SIG-M5 (cell line): ENCODE data around the gene CFAP141.
"Not testable (repeated sequence)": the region's sequence is repeated elsewhere in the genome, so short reads cannot be mapped to it uniquely, and the experiment has no call there.

ENCODE experiments used
- DNase-seq: peaks from one replicate; lab custom pipeline; 2025; lab: John Stamatoyannopoulos, UW

CFAP141 gene

GRCh38 chr1:154208677-154209388 lies 2.7 kb upstream of the CFAP141 start:
- DNase-seq = no peak

GRCh38 chr1:154207262-154207661 lies 1.1 kb upstream of the CFAP141 start:
- DNase-seq = no peak

- not testable (repeated sequence) for DNase-seq
Measured at GRCh38 chr1:154205778-154206177, 355 bp downstream of the CFAP141 start.

GRCh38 chr1:154199563-154199879 lies 6.6 kb downstream of the CFAP141 start:
- no peak for DNase-seq

- no peak for DNase-seq
Measured at GRCh38 chr1:154198756-154199562, 7.2 kb downstream of the CFAP141 start.

- no peak for DNase-seq
Measured at GRCh38 chr1:154193821-154194220, 12.3 kb downstream of the CFAP141 start.

- no peak for DNase-seq
Measured at GRCh38 chr1:154192476-154192875, 13.7 kb downstream of the CFAP141 start.

- DNase-seq = peak; percentile 76
Measured at GRCh38 chr1:154191990-154192461, 14.1 kb downstream of the CFAP141 start, which contains the start of gene TPM3. TPM3 (minus strand) TSS chr1:154192100; CDS start chr1:154192018, 82 bp downstream.

GRCh38 chr1:154190550-154190949 lies 15.6 kb downstream of the CFAP141 start:
- DNase-seq = no peak

GRCh38 chr1:154186852-154187501 lies 19.2 kb downstream of the CFAP141 start:
- no peak for DNase-seq

- DNase-seq = no peak
Measured at GRCh38 chr1:154186177-154186576, 20.0 kb downstream of the CFAP141 start.

- DNase-seq = peak; percentile 70
Measured at GRCh38 chr1:154183046-154183915, 22.9 kb downstream of the CFAP141 start.

- peak; percentile 94 for DNase-seq
Measured at GRCh38 chr1:154182344-154183045, 23.6 kb downstream of the CFAP141 start.

- DNase-seq = no peak
Measured at GRCh38 chr1:154181944-154182343, 24.2 kb downstream of the CFAP141 start.

- DNase-seq = peak; percentile 96
Measured at GRCh38 chr1:154179946-154180687, 26.0 kb downstream of the CFAP141 start.

GRCh38 chr1:154178911-154179811 lies 27.0 kb downstream of the CFAP141 start:
- DNase-seq = no peak

GRCh38 chr1:154178013-154178412 lies 28.1 kb downstream of the CFAP141 start:
- no peak for DNase-seq

- no peak for DNase-seq
Measured at GRCh38 chr1:154176337-154176736, 29.8 kb downstream of the CFAP141 start.

GRCh38 chr1:154174654-154175053 lies 31.5 kb downstream of the CFAP141 start:
- no peak for DNase-seq
